Osteoblast (primary cell): ENCODE measurements around the gene NOL4L. TPM values are rescaled to one million over a fixed set of nuclear protein-coding genes. Genes with fewer than 3 reads are reported as not detected.
A peak's percentile ranks its signal among the peaks of the same experiment; 100 is the strongest.

Source experiments
- DNase-seq: peaks from one replicate; pipeline ENCODE4 v3.0.0; 2011; ENCODE audit warnings: low spot score, mixed read lengths; ENCODE audit not compliant: insufficient read length; ENCODE audit errors: missing footprints
- H2AFZ ChIP-seq: 2 replicates; pipeline ENCODE4 v1.6.0; 2011; ENCODE audit warnings: mild to moderate bottlenecking, low read length
- H3K27ac ChIP-seq: 2 replicates; pipeline ENCODE4 v1.5.1; 2011; ENCODE audit warnings: mild to moderate bottlenecking, low read depth, low read length, moderate library complexity
- H3K27me3 ChIP-seq: 2 replicates; pipeline ENCODE4 v1.6.0; 2012; ENCODE audit warnings: mild to moderate bottlenecking, control low read depth, inconsistent platforms, low read length, moderate library complexity; ENCODE audit not compliant: insufficient read depth
- H3K36me3 ChIP-seq: 2 replicates; pipeline ENCODE4 v1.5.1; 2011; ENCODE audit warnings: mild to moderate bottlenecking, low read length, control low read depth, moderate library complexity; ENCODE audit not compliant: insufficient read depth
- H3K4me1 ChIP-seq: 2 replicates; pipeline ENCODE4 v1.5.1; 2011; ENCODE audit warnings: mild to moderate bottlenecking, low read length, control low read depth, moderate library complexity; ENCODE audit not compliant: insufficient read depth
- H3K4me2 ChIP-seq: 2 replicates; pipeline ENCODE4 v1.6.0; 2011; ENCODE audit warnings: mild to moderate bottlenecking, low read length; ENCODE audit not compliant: insufficient read depth
- H3K4me3 ChIP-seq: fragments of 200-600 bp; sonication (generic); 3 replicates; pipeline ENCODE4 v1.5.1; 2012; ENCODE audit warnings: mild to moderate bottlenecking, low read length, inconsistent platforms; ENCODE audit not compliant: insufficient read depth
- H3K79me2 ChIP-seq: 2 replicates; pipeline ENCODE4 v1.6.0; 2012; ENCODE audit warnings: mild to moderate bottlenecking, low read length, control low read depth, inconsistent platforms; ENCODE audit not compliant: insufficient read depth
- H3K9me3 ChIP-seq: 2 replicates; pipeline ENCODE4 v1.5.1; 2011; ENCODE audit warnings: low read depth, low read length, control low read depth
- H4K20me1 ChIP-seq: 2 replicates; pipeline ENCODE4 v1.6.0; 2012; ENCODE audit warnings: mild to moderate bottlenecking, low read length, control low read depth; ENCODE audit not compliant: insufficient read depth
- total RNA-seq: library from RNA; depleted of rRNA; stranded (reverse); fragments of >200 nt; gene quantifications from 2 replicates; pipeline ENCODE4 v1.2.3, GENCODE V29; 2012
- TF ChIP-seq, protein P1 (sequence below): IDR thresholded peaks from 2 replicates; pipeline ENCODE4 v1.5.1; 2011; ENCODE audit warnings: mild to moderate bottlenecking, low read depth, low read length, moderate library complexity; ENCODE audit errors: extremely low read depth

The NOL4L gene
- total RNA-seq, 1 donor, result 6.2 TPM

- Histone ChIP-seq H3K4me3 (no peak overlapping the region), H3K4me1 (peaks cover 21% of the 10 kb centered on the region), H3K79me2 (peaks cover 24% of the 10 kb centered on the region), H3K36me3 (peaks cover 51% of the 10 kb centered on the region), H3K27me3 (no peaks in the 10 kb centered on the region), H2AFZ (no peak overlapping the region), H3K27ac (no peak overlapping the region), H3K4me2 (no peak overlapping the region), H3K9me3 (no peaks in the 10 kb centered on the region), H4K20me1 (peaks cover 65% of the 10 kb centered on the region)
- DNase-seq, result no peak
- TF ChIP-seq, protein P1, sequence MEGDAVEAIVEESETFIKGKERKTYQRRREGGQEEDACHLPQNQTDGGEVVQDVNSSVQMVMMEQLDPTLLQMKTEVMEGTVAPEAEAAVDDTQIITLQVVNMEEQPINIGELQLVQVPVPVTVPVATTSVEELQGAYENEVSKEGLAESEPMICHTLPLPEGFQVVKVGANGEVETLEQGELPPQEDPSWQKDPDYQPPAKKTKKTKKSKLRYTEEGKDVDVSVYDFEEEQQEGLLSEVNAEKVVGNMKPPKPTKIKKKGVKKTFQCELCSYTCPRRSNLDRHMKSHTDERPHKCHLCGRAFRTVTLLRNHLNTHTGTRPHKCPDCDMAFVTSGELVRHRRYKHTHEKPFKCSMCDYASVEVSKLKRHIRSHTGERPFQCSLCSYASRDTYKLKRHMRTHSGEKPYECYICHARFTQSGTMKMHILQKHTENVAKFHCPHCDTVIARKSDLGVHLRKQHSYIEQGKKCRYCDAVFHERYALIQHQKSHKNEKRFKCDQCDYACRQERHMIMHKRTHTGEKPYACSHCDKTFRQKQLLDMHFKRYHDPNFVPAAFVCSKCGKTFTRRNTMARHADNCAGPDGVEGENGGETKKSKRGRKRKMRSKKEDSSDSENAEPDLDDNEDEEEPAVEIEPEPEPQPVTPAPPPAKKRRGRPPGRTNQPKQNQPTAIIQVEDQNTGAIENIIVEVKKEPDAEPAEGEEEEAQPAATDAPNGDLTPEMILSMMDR, result no peak
Observed at GRCh38 chr20:32442630-32443373, 142.3 kb downstream of the NOL4L start.

DNA sequence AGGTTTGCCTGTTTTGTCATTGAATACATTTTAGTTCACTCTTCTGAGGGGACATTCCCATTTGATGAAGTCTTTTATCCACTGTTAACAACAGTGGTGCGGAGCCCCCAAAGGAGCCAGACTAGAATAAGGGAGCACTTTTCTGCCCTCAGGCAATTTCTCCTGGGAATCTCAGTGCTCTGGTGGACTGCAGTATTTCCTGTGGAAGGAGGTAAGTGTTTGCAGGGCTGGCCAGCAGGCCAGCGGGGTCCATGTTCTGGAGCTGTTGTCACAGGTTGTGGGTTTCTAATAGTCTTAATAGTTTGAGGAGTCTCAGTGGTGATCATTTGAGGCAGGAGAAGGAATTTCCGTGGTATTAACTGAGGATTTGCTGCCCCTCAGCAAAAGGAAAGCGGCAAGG lies 143.5 kb downstream of the NOL4L start:
- TF ChIP-seq, protein P1, result no peak
- Histone ChIP-seq H4K20me1 (peaks cover 69% of the 10 kb centered on the region), H3K9me3 (no peaks in the 10 kb centered on the region), H3K27ac (no peak overlapping the region), H3K27me3 (no peaks in the 10 kb centered on the region), H2AFZ (no peak overlapping the region), H3K4me2 (no peak overlapping the region), H3K4me1 (peaks cover 24% of the 10 kb centered on the region), H3K4me3 (no peak overlapping the region), H3K36me3 (peaks cover 60% of the 10 kb centered on the region), H3K79me2 (peaks cover 32% of the 10 kb centered on the region)
- DNase-seq, result no peak

DNA sequence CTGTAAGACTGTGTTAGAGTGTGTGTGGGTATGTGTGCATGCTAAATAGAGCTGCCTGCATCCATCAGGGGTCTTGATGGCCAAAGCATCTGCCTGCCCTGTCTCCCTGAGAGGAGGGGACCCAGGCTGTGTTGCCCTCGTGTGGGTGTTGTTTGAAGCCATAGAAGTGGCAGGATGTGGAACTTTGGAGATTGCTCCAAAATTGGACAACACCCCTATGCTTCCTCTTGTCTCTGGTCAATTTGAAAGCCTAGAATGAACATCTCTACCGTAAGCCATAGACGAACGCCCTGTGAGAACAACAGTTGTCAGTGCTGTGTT lies 144.4 kb downstream of the NOL4L start:
- H3K27ac ChIP-seq, result no peak overlapping the region

GRCh38 chr20:32440069-32440757 lies 144.9 kb downstream of the NOL4L start:
- Histone ChIP-seq H3K4me3 (no peak overlapping the region), H2AFZ (no peak overlapping the region), H3K9me3 (no peaks in the 10 kb centered on the region), H3K27ac (peak overlapping the region; percentile 64), H4K20me1 (peaks cover 68% of the 10 kb centered on the region), H3K36me3 (peaks cover 65% of the 10 kb centered on the region), H3K79me2 (peaks cover 37% of the 10 kb centered on the region), H3K4me1 (peaks cover 24% of the 10 kb centered on the region), H3K4me2 (no peak overlapping the region), H3K27me3 (no peaks in the 10 kb centered on the region)
- DNase-seq, result peak; percentile 30
- TF ChIP-seq, protein P1, result no peak

More for the DNA sequence above, 144.4 kb downstream of the NOL4L start:
- Histone ChIP-seq H3K4me3 (no peak overlapping the region), H4K20me1 (peaks cover 69% of the 10 kb centered on the region), H3K27me3 (no peaks in the 10 kb centered on the region), H2AFZ (no peak overlapping the region), H3K4me1 (peaks cover 24% of the 10 kb centered on the region), H3K79me2 (peaks cover 34% of the 10 kb centered on the region), H3K9me3 (no peaks in the 10 kb centered on the region), H3K36me3 (peaks cover 64% of the 10 kb centered on the region), H3K4me2 (no peak overlapping the region)
- TF ChIP-seq, protein P1, result no peak
- no peak for DNase-seq
